CD4-positive, alpha-beta T cell treated with Interleukin-6 for 4 hours (primary cell): Measurements from ENCODE around the gene SYPL2.

ENCODE experiments used
- DNase-seq: peaks from one replicate; pipeline ENCODE4 v3.0.0-alpha.2; 2020; ENCODE audit warnings: mixed read lengths

Gene SYPL2

DNA sequence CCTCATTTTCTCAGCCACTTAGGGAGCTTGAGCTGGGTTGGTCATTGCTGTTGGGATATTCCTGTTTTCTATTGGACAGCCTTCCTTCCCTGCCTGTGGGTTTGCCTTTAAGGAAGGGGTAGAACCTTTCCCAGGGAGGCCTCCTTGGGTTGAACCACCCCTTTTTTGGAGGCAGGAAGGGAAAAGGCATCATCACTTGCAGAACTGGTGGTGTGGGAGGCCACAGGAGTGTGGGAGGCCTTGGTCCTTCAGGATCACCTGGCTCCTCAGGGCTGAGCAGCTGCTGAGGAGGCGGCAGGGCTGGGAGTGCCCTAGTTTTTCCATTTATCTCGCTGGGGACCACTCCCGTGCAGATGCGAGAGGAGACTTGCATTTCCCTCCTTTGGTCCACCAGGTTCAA is 26.9 kb downstream of the SYPL2 start:
- no peak for DNase-seq

GRCh38 chr1:109493805-109494539 is 27.6 kb downstream of the SYPL2 start, which contains the start of gene CYB561D1:
CYB561D1 (plus strand) TSS chr1:109494094; CDS start chr1:109494140, 46 bp downstream.
- DNase-seq = peak; percentile 90

- no peak for DNase-seq
Observed at GRCh38 chr1:109495738-109496137, 29.4 kb downstream of the SYPL2 start.

GRCh38 chr1:109497449-109498160 is 31.3 kb downstream of the SYPL2 start:
- DNase-seq = no peak

DNA sequence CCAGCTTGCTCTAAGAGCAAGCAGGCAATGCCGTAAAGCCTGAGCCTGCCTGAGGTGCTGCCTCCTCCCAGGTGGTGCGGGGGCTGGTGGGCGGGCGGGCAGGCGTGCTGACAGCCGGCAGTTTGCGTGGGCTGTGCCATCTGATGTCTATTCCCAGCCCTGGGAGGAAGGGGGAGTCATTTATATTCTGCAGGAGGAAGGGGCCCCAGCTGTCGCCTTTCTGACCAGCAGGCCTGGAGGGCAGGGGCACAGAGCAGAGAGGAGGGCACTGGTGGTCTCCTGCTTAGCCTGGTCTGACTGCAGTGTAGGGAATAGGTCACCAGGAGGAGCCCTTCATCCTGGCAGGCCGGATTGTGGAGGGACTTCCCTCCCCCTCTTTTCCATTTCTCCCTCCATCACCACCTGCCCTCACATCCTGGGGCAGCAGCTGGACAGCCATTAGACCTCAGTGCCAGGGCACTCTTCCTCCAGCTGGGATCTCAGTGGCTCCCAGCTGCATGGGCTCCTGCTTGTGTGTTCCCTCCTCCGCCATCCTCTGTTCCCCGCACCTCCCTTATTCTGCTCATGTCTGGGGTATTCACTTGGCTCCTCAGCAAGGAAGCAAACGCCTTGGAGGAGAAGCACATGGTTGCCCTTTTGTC is 31.9 kb downstream of the SYPL2 start:
- peak; percentile 51 for DNase-seq

DNA sequence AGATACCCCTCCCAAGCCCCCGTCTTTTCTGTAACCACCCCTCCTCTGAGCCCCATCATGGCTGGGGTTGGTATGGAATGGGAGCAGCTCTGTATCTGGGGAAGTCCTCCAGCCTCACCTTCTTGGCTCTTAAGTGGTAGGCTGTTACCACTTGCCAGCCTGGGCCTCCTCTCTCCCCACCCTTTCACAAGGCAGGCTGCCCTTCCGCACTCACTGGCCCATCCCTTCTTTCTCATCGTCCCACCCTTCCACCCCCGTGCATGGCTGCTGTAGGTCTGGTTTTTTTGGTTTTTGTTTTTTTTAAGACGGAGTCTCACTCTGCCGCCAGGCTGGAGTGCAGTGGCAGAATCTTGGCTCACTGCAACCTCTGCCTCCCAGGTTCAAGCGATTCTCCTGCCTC is 32.7 kb downstream of the SYPL2 start:
- no peak for DNase-seq

DNA sequence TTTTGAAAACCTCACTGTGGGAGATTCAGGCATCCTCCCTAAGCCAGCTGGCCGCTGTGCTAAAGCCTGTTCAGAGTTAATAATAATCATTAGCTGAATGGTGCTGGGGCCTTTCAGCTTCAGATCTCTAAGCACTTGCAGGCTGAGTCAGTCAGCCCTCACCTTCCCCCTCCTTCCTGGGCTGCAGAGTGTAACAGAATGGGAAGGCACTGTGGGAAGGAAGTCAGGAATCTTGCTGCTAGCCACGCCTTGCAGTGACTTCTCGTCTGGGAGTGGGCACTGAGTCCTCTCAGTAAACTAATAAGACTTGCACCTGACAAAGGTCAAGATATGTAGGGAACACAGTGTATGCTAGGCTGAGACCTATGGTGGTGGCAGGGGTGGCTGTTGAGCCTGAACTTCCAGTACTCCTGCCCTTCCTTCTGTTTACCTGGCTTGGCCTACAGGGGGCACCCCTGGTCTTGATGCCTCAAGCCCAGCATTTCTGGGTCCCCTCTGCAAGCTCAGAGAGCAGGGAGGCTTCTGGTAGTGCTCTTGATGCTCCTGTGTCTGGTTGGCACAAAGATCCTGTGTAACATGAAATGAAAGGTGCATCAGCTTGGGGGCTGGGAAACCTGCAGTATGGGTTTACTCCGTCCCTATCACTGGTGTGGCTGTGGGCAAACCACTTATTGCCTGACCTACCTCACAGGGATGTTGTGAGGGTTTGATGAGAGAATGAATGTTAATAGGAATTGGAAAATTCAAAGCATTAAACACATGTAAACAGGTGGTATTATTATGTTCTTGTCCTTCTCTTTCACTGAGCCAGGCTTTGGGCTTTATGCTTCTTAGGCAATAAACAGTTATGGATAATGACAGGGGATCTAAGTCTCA is 33.6 kb downstream of the SYPL2 start:
- peak; percentile 76 for DNase-seq

- no peak for DNase-seq
Observed at GRCh38 chr1:109500941-109501381, 34.6 kb downstream of the SYPL2 start.

- DNase-seq = no peak
Observed at GRCh38 chr1:109501644-109502363, 35.5 kb downstream of the SYPL2 start.

GRCh38 chr1:109502364-109502851 is 36.1 kb downstream of the SYPL2 start:
- peak; percentile 73 for DNase-seq

- DNase-seq = peak; percentile 22
Observed at GRCh38 chr1:109503935-109504334, 37.6 kb downstream of the SYPL2 start.

DNA sequence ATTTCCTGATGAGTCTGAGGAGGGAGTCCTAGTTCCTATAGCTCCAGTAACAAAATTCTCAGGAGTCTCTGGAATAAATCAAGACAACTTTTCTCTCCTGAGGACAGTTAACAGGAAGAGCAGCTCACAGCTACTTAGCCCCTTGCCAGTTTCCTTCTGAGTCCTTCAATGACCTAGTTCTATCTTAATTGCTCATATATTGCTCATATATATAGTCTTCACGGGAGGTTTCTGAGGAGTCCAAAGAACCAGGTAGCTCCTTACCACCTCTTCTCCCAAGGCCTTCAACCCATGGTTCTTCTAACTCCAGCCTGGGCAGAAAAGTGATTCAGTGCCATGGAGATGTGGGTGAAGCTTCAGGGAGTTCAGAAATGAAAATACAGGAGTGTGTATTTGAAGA is 38.6 kb downstream of the SYPL2 start:
- no peak for DNase-seq

GRCh38 chr1:109508001-109508872 is 41.9 kb downstream of the SYPL2 start:
- DNase-seq = no peak

DNA sequence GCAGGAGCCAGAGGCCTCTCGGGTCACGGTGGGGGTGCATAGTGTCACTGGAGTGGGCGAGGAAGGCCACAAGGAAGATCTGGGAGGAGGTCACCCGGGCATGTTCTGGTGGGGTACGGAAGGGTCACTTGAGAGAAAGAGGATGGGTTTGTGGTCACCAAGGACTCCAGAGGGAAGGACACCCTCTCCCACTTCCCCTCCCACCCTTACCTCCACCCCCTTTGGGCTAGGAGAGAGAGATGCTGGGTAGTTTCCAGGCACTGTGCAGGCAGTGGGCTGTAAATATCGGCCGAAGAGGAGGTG is 42.5 kb downstream of the SYPL2 start:
- DNase-seq = no peak

DNA sequence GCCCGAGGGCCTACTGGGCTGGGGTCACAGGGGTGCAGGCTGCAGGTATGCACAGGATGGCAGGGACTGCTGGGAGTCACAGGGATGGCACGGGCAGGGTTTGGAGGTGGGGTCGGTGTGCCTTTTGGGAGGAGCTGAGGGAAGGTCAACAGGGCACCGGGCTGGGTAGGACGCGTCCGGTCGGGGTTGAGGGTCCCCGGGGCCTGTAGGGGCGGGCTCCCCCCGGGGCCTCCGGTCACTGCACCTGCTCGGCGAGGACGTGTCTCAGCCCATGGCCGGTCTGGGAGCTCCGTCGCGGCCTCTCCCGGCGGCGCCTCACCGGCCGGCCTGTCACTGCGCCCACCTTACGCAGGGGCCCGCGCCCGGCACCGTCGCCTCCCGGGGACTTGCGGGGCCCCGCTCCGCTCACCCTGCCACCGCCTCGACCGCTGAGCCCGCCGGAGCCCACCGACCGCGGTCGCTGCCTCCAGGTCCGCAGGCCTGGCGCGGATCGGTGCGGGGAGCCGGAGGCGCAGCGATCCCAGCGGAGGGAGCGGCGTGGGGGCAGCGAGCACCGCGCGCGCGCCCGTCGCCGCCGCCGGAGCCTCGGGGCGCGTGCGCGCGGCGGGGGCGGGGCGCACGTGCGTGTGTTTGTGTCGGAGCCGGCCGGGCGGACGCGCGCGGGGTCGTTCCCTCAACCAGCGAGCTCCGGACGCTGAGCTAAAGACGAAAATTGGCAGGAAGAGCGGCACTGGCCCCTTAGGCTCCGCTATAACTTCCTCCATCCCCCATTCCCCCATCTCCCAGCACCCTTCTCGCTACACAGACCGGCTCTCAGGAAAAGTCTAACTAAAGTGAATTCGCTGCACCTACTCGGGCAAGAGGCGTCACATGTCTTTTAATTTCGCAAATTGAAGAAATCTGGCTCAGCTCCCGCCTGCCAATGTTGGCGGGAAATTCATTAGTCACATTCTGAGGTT is 43.1 kb downstream of the SYPL2 start, which contains the start of gene AMIGO1:
AMIGO1 (minus strand) TSS at position 552 of the 959 bp plus-strand sequence. CDS start 815 bp downstream, outside the sequence.
- peak; percentile 80 for DNase-seq

DNA sequence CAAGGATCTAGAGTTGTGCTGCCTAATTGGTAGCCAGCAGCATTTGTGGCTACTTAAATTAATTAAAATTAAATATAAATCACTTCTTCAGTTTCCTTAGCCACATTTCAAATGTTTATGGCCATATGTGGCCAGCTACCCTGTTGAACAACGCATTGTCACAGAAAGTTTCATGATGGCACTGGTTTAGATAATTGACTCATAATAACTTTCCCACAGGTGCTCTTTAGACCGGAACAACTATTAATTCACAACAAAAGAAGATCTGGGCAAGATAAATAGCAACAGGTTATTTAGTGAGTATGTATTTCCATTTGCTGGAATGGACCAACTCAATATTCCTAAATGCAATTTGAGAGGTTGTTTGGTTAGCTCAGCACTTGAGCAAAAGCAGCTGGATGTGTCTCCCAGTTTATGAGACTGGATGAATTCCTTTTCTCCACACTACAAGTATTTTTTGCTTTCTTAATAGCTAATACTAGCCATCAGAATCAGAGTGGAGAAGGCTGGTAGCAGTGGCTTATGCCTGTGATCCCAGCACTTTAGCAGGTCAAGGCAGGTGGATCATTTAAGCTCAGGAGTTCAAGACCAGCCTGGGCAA is 46.9 kb downstream of the SYPL2 start:
- DNase-seq = no peak

DNA sequence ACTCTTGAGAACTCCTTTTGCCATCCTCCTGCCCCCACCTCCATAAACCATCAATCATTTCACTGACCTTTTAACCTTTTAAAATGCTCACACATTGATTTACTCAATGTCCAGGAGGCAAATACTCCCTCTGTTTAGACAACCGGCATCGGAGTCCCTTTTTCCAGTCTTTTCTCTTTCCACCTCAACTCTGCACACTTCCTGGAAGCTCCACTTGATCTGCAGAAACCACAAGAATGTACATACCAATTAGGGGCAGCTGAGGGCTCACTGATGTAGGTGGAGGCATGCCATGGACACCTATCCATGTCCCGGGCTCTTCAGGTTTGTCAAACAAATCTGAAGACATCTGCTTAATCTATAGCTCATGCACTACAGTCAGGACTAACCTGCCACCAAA is 48.5 kb downstream of the SYPL2 start:
- DNase-seq = no peak

- DNase-seq = no peak
Observed at GRCh38 chr1:109516872-109517271, 50.5 kb downstream of the SYPL2 start.

GRCh38 chr1:109517337-109517736 is 51.0 kb downstream of the SYPL2 start:
- DNase-seq = no peak
